Loucy (cell line): ENCODE data around the gene MT1B.

Experiments
- H2AFZ ChIP-seq: fragments of 200-600 bp; sonication (generic); 2 replicates; pipeline ENCODE4 v1.6.0; 2016; ENCODE audit warnings: antibody characterized with exemption, mild to moderate bottlenecking, low read length, moderate library complexity
- H3F3A ChIP-seq: fragments of 200-600 bp; 2 replicates; pipeline ENCODE4 v1.6.0; 2016; ENCODE audit warnings: antibody characterized with exemption, low read depth, mild to moderate bottlenecking
- H3K27me3 ChIP-seq: fragments of 200-600 bp; sonication (generic); 2 replicates; pipeline ENCODE4 v1.6.1; 2014; ENCODE audit warnings: low read length, mild to moderate bottlenecking; ENCODE audit not compliant: insufficient read depth, poor library complexity, severe bottlenecking
- H3K36me3 ChIP-seq: fragments of 200-600 bp; sonication (generic); 2 replicates; pipeline ENCODE4 v1.6.1; 2016; ENCODE audit warnings: low read length; ENCODE audit not compliant: insufficient read depth
- H3K4me1 ChIP-seq: fragments of 200-600 bp; sonication (generic); 2 replicates; pipeline ENCODE4 v1.5.1; 2014; ENCODE audit warnings: low read length, mild to moderate bottlenecking; ENCODE audit not compliant: insufficient read depth, poor library complexity, severe bottlenecking
- H3K4me2 ChIP-seq: fragments of 200-600 bp; sonication (generic); 2 replicates; pipeline ENCODE4 v1.6.0; 2014; ENCODE audit warnings: antibody characterized with exemption, low read length, low read depth, mild to moderate bottlenecking; ENCODE audit not compliant: poor library complexity, severe bottlenecking
- H3K4me3 ChIP-seq: fragments of 200-600 bp; sonication (generic); 2 replicates; pipeline ENCODE4 v1.5.1; 2014; ENCODE audit warnings: low read length, mild to moderate bottlenecking, mixed read lengths; ENCODE audit not compliant: poor library complexity, severe bottlenecking
- H3K79me2 ChIP-seq: fragments of 200-600 bp; sonication (generic); 2 replicates; pipeline ENCODE4 v1.6.1; 2014; ENCODE audit warnings: low read length; ENCODE audit not compliant: insufficient read depth
- H3K9ac ChIP-seq: fragments of 200-600 bp; sonication (generic); 2 replicates; pipeline ENCODE4 v1.6.0; 2014; ENCODE audit warnings: mild to moderate bottlenecking, low read depth, low read length, moderate library complexity; ENCODE audit not compliant: poor library complexity, severe bottlenecking
- H3K9me2 ChIP-seq: fragments of 200-600 bp; sonication (generic); replicated peaks from 2 replicates; pipeline ENCODE4 v1.6.1; 2016; ENCODE audit warnings: low read depth, low read length, mixed read lengths
- H3K9me3 ChIP-seq: fragments of 200-600 bp; sonication (generic); 2 replicates; pipeline ENCODE4 v1.6.1; 2014; ENCODE audit warnings: mild to moderate bottlenecking, antibody characterized with exemption, low read length, low read depth; ENCODE audit not compliant: insufficient read depth
- H4K20me1 ChIP-seq: fragments of 200-600 bp; sonication (generic); 2 replicates; pipeline ENCODE4 v1.6.0; 2014; ENCODE audit warnings: antibody characterized with exemption, low read length, mild to moderate bottlenecking; ENCODE audit not compliant: insufficient read depth, poor library complexity, severe bottlenecking
- EZH2phosphoT487 ChIP-seq: fragments of 200-600 bp; IDR thresholded peaks from 2 replicates; pipeline ENCODE4 v1.6.1; 2018; ENCODE audit warnings: antibody characterized with exemption, mild to moderate bottlenecking, moderate library complexity, borderline replicate concordance
- TF ChIP-seq, protein P1 (sequence below): fragments of 200-600 bp; sonication (generic); conservative IDR thresholded peaks from 2 replicates; pipeline ENCODE4 v1.5.1; 2014; ENCODE audit warnings: mild to moderate bottlenecking, antibody characterized with exemption, low read length

Gene MT1B

DNA sequence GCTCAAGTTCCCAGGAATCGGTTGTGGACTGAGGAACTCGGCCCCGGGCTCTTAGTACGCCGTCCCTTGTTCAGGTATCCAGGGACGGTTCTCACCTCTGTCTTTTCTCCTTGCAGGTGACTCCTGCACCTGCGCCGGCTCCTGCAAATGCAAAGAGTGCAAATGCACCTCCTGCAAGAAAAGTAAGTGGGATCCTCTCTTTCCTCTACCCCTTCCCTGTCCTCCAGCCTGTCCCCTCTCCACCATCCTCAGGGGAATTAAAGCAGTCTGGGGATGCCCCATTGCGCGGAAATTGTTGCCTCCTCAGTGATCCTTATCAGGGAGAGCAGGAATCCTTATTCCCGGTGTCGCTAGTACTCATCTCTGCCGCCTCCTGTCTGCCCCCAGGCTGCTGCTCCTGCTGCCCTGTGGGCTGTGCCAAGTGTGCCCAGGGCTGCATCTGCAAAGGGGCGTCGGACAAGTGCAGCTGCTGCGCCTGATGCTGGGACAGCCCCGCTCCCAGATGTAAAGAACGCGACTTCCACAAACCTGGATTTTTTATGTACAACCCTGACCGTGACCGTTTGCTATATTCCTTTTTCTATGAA is 42.7 kb upstream of the MT1B start:
- no peaks in the 10 kb centered on the region for H3F3A ChIP-seq
- H4K20me1 ChIP-seq, result no peaks in the 10 kb centered on the region
- peak overlapping the region; percentile 77 for H3K4me3 ChIP-seq
- H3K9me2 ChIP-seq, result no peaks in the 10 kb centered on the region
- H3K79me2 ChIP-seq, result peaks cover 7% of the 10 kb centered on the region
- TF ChIP-seq, protein P1, sequence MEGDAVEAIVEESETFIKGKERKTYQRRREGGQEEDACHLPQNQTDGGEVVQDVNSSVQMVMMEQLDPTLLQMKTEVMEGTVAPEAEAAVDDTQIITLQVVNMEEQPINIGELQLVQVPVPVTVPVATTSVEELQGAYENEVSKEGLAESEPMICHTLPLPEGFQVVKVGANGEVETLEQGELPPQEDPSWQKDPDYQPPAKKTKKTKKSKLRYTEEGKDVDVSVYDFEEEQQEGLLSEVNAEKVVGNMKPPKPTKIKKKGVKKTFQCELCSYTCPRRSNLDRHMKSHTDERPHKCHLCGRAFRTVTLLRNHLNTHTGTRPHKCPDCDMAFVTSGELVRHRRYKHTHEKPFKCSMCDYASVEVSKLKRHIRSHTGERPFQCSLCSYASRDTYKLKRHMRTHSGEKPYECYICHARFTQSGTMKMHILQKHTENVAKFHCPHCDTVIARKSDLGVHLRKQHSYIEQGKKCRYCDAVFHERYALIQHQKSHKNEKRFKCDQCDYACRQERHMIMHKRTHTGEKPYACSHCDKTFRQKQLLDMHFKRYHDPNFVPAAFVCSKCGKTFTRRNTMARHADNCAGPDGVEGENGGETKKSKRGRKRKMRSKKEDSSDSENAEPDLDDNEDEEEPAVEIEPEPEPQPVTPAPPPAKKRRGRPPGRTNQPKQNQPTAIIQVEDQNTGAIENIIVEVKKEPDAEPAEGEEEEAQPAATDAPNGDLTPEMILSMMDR, result no peak; the same call in 1 of the 2 replicates
- no peak for TF ChIP-seq EZH2phosphoT487
- H2AFZ ChIP-seq, result peak overlapping the region; percentile 89
- H3K9me3 ChIP-seq, result no peaks in the 10 kb centered on the region
- peak overlapping the region; percentile 84 for H3K9ac ChIP-seq
- H3K4me2 ChIP-seq, result peak overlapping the region; percentile 86
- H3K27me3 ChIP-seq, result no peaks in the 10 kb centered on the region
- peaks cover 19% of the 10 kb centered on the region for H3K4me1 ChIP-seq
- no peaks in the 10 kb centered on the region for H3K36me3 ChIP-seq

DNA sequence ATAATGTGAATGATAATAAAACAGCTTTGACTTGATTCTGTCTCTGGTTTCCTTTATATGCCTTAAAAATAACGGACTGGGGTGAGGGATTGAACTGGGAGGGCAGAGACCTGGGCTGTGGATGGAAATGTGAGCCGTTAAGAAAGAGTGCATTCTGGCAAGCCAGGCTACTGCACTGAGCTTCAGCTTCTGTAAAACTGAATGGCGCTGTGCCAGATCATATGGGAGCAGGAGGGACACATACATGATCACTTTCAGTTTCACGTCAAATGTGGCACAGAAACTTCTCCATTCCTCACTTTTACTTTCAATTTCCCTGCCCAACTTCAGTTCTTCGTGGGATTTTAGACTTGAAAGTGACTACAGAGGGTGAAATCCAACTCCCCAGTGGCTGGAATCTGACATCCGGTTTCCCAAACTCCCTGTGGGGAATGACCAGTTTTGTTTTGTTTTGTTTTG is 42.2 kb upstream of the MT1B start:
- TF ChIP-seq EZH2phosphoT487, result no peak
- TF ChIP-seq, protein P1, result no peak
- peak overlapping the region; percentile 84 for H3K9ac ChIP-seq
- no peaks in the 10 kb centered on the region for H3K27me3 ChIP-seq
- H3F3A ChIP-seq, result no peaks in the 10 kb centered on the region
- H3K4me3 ChIP-seq, result peak overlapping the region; percentile 77
- H3K4me2 ChIP-seq, result peak overlapping the region; percentile 86
- H3K9me2 ChIP-seq, result no peaks in the 10 kb centered on the region
- no peaks in the 10 kb centered on the region for H4K20me1 ChIP-seq
- H3K79me2 ChIP-seq, result peaks cover 7% of the 10 kb centered on the region
- no peaks in the 10 kb centered on the region for H3K36me3 ChIP-seq
- peaks cover 19% of the 10 kb centered on the region for H3K4me1 ChIP-seq
- peak overlapping the region; percentile 89 for H2AFZ ChIP-seq
- no peaks in the 10 kb centered on the region for H3K9me3 ChIP-seq

DNA sequence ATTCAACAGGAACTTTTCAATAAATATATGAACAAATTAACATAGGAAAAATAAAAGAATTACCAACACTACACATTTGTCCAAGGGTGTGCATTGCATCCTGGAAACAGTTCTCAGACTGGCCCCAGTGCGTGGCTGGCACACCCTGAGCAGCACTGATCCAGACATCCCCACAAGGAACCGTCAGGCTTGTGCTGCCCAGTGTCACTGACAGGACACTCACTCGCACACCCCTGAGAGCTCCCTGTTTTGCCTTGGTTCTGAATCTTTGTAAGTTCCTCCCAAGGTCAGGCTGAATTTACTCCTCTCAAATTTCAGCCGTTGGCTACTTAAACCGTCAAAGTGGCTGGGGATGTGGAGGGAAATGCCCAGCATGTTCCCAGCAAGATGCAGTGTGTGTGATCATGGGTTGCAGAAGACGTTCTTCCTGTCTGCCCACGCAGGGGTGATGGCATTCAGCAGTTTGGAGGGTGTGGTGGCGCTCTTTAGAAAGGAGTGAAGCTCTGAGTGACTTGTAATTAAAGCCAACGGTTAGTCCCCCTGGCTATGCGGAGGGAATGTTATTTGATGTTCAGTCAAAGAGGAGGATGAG is 41.6 kb upstream of the MT1B start:
- peaks cover 7% of the 10 kb centered on the region for H3K79me2 ChIP-seq
- H2AFZ ChIP-seq, result peak overlapping the region; percentile 89
- H3K36me3 ChIP-seq, result no peaks in the 10 kb centered on the region
- H3K4me3 ChIP-seq, result peak overlapping the region; percentile 77
- peak overlapping the region; percentile 84 for H3K9ac ChIP-seq
- H3K4me2 ChIP-seq, result peak overlapping the region; percentile 86
- H3K9me3 ChIP-seq, result no peaks in the 10 kb centered on the region
- no peaks in the 10 kb centered on the region for H3F3A ChIP-seq
- H3K9me2 ChIP-seq, result no peaks in the 10 kb centered on the region
- H4K20me1 ChIP-seq, result no peaks in the 10 kb centered on the region
- TF ChIP-seq EZH2phosphoT487, result no peak
- TF ChIP-seq, protein P1, result no peak
- H3K4me1 ChIP-seq, result peaks cover 19% of the 10 kb centered on the region
- no peaks in the 10 kb centered on the region for H3K27me3 ChIP-seq
